ENCODE data around the gene PRKCB. TPM values are rescaled to one million over a fixed set of nuclear protein-coding genes. Genes with fewer than 3 reads are reported as not detected.

The PRKCB gene
- total RNA-seq, 4 donors from 2014 or later = 7.4 to 21.6 (median 12.9) TPM

DNA sequence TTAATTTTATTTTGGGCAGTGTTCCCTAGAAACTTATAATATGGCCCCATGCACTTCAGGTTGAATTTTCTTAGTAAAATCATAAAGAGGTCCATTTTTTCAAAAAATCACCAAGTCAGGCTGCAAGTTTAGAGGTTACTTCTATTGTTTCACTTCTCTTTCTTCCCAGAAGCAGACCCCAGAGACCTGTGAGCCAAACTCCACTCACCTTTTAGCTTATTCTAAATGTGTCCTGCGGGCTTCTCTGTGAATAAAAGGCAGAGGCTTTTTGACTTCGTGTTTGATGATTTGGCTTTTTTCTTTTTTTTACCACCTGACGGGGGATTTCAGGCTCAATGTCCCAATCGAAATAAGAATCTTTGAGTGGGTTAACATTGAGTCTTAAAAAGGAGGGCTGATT, 7.4 kb downstream of the PRKCB start:
- TF ChIP-seq, protein P1, sequence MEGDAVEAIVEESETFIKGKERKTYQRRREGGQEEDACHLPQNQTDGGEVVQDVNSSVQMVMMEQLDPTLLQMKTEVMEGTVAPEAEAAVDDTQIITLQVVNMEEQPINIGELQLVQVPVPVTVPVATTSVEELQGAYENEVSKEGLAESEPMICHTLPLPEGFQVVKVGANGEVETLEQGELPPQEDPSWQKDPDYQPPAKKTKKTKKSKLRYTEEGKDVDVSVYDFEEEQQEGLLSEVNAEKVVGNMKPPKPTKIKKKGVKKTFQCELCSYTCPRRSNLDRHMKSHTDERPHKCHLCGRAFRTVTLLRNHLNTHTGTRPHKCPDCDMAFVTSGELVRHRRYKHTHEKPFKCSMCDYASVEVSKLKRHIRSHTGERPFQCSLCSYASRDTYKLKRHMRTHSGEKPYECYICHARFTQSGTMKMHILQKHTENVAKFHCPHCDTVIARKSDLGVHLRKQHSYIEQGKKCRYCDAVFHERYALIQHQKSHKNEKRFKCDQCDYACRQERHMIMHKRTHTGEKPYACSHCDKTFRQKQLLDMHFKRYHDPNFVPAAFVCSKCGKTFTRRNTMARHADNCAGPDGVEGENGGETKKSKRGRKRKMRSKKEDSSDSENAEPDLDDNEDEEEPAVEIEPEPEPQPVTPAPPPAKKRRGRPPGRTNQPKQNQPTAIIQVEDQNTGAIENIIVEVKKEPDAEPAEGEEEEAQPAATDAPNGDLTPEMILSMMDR (IDR thresholded peaks at IDR 0.05) = no peak
- no peak for TF ChIP-seq POLR2A (IDR thresholded peaks at IDR 0.05)
- intact Hi-C loops (cut with DNase I; ENCODE audit: low total_unique reads) = no loop called here
- WGBS, 2 donors = 74 to 76% methylated on average over 4 of the region's 4 CpGs
- DNase-seq (ENCODE audit: low spot score in 2 of 2) = no peak
- H3K4me3 ChIP-seq (ENCODE audit: low read depth, poor library complexity, severe bottlenecking) = no peak overlapping the region

- 51 to 52% methylated on average over 3 of the region's 3 CpGs for WGBS, 2 donors
- TF ChIP-seq, protein P1 (IDR thresholded peaks at IDR 0.05) = no peak
- no peak for TF ChIP-seq POLR2A (IDR thresholded peaks at IDR 0.05)
- DNase-seq (ENCODE audit: low spot score in 2 of 2) = no peak
- H3K4me3 ChIP-seq (ENCODE audit: low read depth, poor library complexity, severe bottlenecking) = no peak overlapping the region
- intact Hi-C loops (cut with DNase I; ENCODE audit: low total_unique reads) = no loop called here
These were observed 11.5 kb downstream of the PRKCB start for GRCh38 chr16:23847251-23847650.

- no peak overlapping the region for H3K4me3 ChIP-seq (ENCODE audit: low read depth, poor library complexity, severe bottlenecking)
- TF ChIP-seq POLR2A (IDR thresholded peaks at IDR 0.05) = no peak
- TF ChIP-seq, protein P1 (IDR thresholded peaks at IDR 0.05) = no peak
- intact Hi-C loops (cut with DNase I; ENCODE audit: low total_unique reads) = no loop called here
- DNase-seq (ENCODE audit: low spot score in 2 of 2) = no peak
- 67 to 76% methylated on average over 3 of the region's 3 CpGs for WGBS, 2 donors
These were observed 12.2 kb downstream of the PRKCB start for GRCh38 chr16:23847948-23848347.

DNA sequence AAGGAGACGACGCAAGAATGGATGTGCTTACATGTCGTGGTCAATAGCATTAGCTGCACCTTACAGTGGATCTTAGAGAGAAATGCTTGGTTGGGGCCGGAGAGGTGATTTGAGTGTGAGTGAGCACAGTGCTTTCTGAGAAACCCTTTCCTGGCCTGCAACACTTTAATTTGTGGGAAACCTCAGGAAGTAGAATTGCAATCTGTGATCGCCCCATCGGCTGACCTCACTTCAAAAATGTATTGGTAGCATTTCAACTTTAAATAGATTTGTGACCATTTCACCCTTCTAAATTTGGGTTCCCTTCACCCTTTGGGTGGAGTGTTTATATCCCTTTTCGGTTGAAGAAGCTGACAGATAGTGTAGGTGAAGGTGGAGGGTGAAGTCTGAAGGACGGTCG, 13.2 kb downstream of the PRKCB start:
- no peak overlapping the region for H3K4me3 ChIP-seq (ENCODE audit: low read depth, poor library complexity, severe bottlenecking)
- intact Hi-C loops (cut with DNase I; ENCODE audit: low total_unique reads) = no loop called here
- no peak for DNase-seq (ENCODE audit: low spot score in 2 of 2)
- WGBS, 2 donors = 77 to 78% methylated on average over 9 of the region's 9 CpGs
- TF ChIP-seq, protein P1 (IDR thresholded peaks at IDR 0.05) = no peak
- no peak for TF ChIP-seq POLR2A (IDR thresholded peaks at IDR 0.05)

- TF ChIP-seq, protein P1 (IDR thresholded peaks at IDR 0.05) = no peak
- no peak for TF ChIP-seq POLR2A (IDR thresholded peaks at IDR 0.05)
- intact Hi-C loops (cut with DNase I; ENCODE audit: low total_unique reads) = no loop called here
- 48 to 52% methylated on average over 5 of the region's 5 CpGs for WGBS, 2 donors
- DNase-seq (ENCODE audit: low spot score in 2 of 2) = no peak
- no peak overlapping the region for H3K4me3 ChIP-seq (ENCODE audit: low read depth, poor library complexity, severe bottlenecking)
These were observed 17.2 kb downstream of the PRKCB start for GRCh38 chr16:23852794-23853562.

GRCh38 chr16:23855010-23855409, 19.2 kb downstream of the PRKCB start:
- H3K4me3 ChIP-seq (ENCODE audit: low read depth, poor library complexity, severe bottlenecking) = no peak overlapping the region
- DNase-seq (ENCODE audit: low spot score in 2 of 2) = no peak
- TF ChIP-seq, protein P1 (IDR thresholded peaks at IDR 0.05) = no peak
- TF ChIP-seq POLR2A (IDR thresholded peaks at IDR 0.05) = no peak
- intact Hi-C loops (cut with DNase I; ENCODE audit: low total_unique reads) = no loop called here
- 64 to 85% methylated on average over 5 of the region's 5 CpGs for WGBS, 2 donors
